ENCODE results near the gene VWA2. TPM values are rescaled to one million over a fixed set of nuclear protein-coding genes. Genes with fewer than 3 reads are reported as not detected.

VWA2 gene
- total RNA-seq, 4 donors from 2014 or later = 0.20 TPM; not detected in 3

DNA sequence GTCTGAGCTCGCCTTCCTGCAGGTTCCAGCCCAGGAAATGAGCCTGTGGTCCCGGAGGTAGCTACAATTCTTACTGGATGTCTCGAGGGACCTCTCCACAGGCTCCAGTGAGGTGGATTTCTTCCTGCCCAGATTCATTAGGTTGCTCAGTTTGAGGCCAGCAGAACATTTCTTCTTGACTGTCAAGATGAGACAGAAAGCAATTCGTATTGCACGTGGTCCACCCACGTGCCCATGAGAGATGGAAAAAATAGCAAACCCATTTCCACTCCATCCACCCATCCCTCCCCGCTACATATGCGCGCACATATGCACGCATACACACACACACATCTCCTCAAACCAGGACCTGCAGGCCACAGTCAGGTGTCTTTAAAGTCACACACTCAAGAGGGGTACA is 68.7 kb downstream of the VWA2 start:
- ATAC-seq = no peak
- H3K27me3 ChIP-seq = no peaks in the 10 kb centered on the region
- no peak for DNase-seq
- no peak overlapping the region for H3K4me3 ChIP-seq
- in situ Hi-C loops (cut with MboI; ENCODE audit: low sequenced_read_pairs in 4 of 4) (loop anchor here in 3 of 4 donors (10.0 to 25.0 kb wide), 7 partner anchors 127 to 830 kb away; partner anchors contain the start of gene FHIP2A (in 1 of the 3)), intact Hi-C loops (cut with DNase I; ENCODE audit: low total_unique reads) (loop anchor here (10.0 kb wide), 1 partner anchor 97 kb away; the partner anchor contains the start of gene AFAP1L2)
- H3K36me3 ChIP-seq = no peaks in the 10 kb centered on the region
- TF ChIP-seq, protein P1, sequence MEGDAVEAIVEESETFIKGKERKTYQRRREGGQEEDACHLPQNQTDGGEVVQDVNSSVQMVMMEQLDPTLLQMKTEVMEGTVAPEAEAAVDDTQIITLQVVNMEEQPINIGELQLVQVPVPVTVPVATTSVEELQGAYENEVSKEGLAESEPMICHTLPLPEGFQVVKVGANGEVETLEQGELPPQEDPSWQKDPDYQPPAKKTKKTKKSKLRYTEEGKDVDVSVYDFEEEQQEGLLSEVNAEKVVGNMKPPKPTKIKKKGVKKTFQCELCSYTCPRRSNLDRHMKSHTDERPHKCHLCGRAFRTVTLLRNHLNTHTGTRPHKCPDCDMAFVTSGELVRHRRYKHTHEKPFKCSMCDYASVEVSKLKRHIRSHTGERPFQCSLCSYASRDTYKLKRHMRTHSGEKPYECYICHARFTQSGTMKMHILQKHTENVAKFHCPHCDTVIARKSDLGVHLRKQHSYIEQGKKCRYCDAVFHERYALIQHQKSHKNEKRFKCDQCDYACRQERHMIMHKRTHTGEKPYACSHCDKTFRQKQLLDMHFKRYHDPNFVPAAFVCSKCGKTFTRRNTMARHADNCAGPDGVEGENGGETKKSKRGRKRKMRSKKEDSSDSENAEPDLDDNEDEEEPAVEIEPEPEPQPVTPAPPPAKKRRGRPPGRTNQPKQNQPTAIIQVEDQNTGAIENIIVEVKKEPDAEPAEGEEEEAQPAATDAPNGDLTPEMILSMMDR (IDR thresholded peaks at IDR 0.05 in 4 of 5, conservative IDR thresholded peaks at IDR 0.05 in 1 of 5) = no peak
- no peak for TF ChIP-seq POLR2A (IDR thresholded peaks at IDR 0.05)
- no peaks in the 10 kb centered on the region for H3K9me3 ChIP-seq
- H3K4me1 ChIP-seq = peaks cover 8 to 13% of the 10 kb centered on the region in 2 donors
- H3K27ac ChIP-seq = no peak overlapping the region

DNA sequence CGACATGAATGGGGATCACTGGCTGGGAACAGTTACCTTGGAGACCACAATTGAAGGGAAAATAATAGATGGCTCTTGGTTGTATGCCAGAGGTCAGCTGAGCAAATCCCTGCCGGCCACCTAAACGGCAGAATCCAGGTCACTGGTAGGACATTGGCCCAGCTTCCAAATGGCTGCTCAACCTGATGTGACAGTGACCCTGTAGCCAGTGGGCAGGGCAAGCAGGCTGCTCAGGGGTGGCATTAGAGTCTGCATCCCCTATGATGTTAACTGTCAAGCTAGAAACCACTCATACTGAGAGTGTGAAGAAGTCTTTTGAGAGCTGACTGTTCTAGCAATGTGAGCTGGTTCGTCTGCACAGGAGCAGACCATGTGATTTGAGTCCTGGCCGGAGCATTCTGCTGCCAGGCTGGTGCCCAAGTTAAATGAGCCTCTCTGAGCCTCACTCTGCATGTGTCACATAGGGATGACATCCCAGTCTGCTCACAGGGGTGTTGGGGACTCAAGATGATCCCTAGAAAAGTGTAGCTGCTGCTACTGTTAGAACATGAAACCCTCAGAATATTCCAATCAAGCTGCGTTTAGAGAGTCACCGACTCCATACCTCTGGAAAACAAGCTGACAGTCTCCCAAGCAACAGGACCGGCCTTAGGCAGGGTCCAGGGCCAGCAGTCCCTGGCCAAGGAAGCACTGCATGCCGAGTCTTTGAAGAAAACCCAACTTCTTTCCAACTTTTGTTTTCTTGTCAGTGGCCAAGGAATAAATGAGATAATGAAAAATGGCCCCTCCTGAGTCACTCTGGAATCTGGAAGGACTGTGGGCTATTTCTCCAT is 69.7 kb downstream of the VWA2 start:
- Histone ChIP-seq H3K4me3 (no peak overlapping the region), H3K36me3 (no peaks in the 10 kb centered on the region), H3K27me3 (no peaks in the 10 kb centered on the region), H3K27ac (no peak overlapping the region), H3K4me1 (peaks cover 8 to 13% of the 10 kb centered on the region in 2 donors), H3K9me3 (no peaks in the 10 kb centered on the region)
- TF ChIP-seq, protein P1 (IDR thresholded peaks at IDR 0.05 in 4 of 5, conservative IDR thresholded peaks at IDR 0.05 in 1 of 5) = no peak
- no peak for TF ChIP-seq POLR2A (IDR thresholded peaks at IDR 0.05)
- in situ Hi-C loops (cut with MboI; ENCODE audit: low sequenced_read_pairs in 4 of 4) = loop anchor here in 3 of 4 donors (10.0 to 25.0 kb wide), 7 partner anchors 126 to 829 kb away; partner anchors contain the start of gene FHIP2A (in 1 of the 3)
- intact Hi-C loops (cut with DNase I; ENCODE audit: low total_unique reads) = loop anchor here (10.0 kb wide), 1 partner anchor 96 kb away; the partner anchor contains the start of gene AFAP1L2
- DNase-seq (no peak), ATAC-seq (no peak)

DNA sequence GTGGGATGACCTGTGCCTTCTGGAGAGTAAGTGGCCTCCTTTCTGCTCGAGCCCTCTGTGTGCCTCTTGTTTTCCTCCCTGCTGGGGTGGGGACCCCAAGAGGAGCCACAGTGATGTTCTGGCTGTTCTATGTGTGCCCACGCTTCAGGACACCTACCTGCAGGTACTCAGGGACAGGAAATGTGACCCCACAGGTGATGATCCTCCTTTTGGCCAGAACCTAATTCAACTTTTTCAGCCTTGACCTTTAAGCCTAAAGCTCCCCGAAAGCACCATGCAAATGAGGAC is 70.3 kb downstream of the VWA2 start:
- TF ChIP-seq, protein P1 (IDR thresholded peaks at IDR 0.05 in 4 of 5, conservative IDR thresholded peaks at IDR 0.05 in 1 of 5) = no peak
- no peak for TF ChIP-seq POLR2A (IDR thresholded peaks at IDR 0.05)
- intact Hi-C loops (cut with DNase I; ENCODE audit: low total_unique reads) = loop anchor here (10.0 kb wide), 1 partner anchor 95 kb away; the partner anchor contains the start of gene AFAP1L2
- DNase-seq (no peak), ATAC-seq (no peak)
- Histone ChIP-seq H3K27me3 (no peaks in the 10 kb centered on the region), H3K36me3 (no peaks in the 10 kb centered on the region), H3K9me3 (no peaks in the 10 kb centered on the region), H3K4me1 (peaks cover 7 to 9% of the 10 kb centered on the region in 2 donors), H3K4me3 (no peak overlapping the region), H3K27ac (no peak overlapping the region)
- in situ Hi-C loops (cut with MboI; ENCODE audit: low sequenced_read_pairs in 4 of 4) = loop anchor here in 3 of 4 donors (10.0 to 25.0 kb wide), 7 partner anchors 125 to 828 kb away; partner anchors contain the start of gene FHIP2A (in 1 of the 3)

DNA sequence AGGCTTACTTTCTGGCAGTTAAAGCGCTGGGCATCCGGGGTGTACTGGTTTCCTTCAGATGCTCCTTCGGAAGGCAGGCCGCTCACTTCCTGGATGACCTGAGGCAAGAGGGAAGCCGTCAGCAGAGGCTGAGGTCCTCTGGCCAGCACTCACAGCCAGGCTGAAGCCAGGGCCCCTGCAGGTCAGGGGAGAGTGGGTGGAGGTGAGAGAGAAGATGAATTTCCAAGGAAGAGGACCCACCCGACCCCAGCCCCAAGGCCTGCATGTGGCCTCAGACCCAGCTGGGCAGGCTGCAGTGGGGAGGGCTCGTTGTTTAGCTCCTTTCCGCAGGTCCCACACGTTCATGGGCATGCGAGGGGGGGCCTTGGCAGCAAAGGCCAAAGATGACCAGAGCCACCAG is 71.3 kb downstream of the VWA2 start:
- in situ Hi-C loops (cut with MboI; ENCODE audit: low sequenced_read_pairs in 4 of 4) = loop anchor here in 2 of 4 donors (25.0 kb wide), 4 partner anchors 252 to 827 kb away; partner anchors contain the start of gene FHIP2A (in 1 of the 2)

More for the DNA sequence above, 71.3 kb downstream of the VWA2 start:
- TF ChIP-seq, protein P1 (IDR thresholded peaks at IDR 0.05 in 4 of 5, conservative IDR thresholded peaks at IDR 0.05 in 1 of 5) = no peak
- no peak for TF ChIP-seq POLR2A (IDR thresholded peaks at IDR 0.05)
- H3K4me1 ChIP-seq = peaks cover 5% of the 10 kb centered on the region in 2 donors
- no peaks in the 10 kb centered on the region for H3K36me3 ChIP-seq
- no peak overlapping the region for H3K4me3 ChIP-seq
- no peak for ATAC-seq
- no peaks in the 10 kb centered on the region for H3K27me3 ChIP-seq
- intact Hi-C loops (cut with DNase I; ENCODE audit: low total_unique reads) = no loop called here
- no peaks in the 10 kb centered on the region for H3K9me3 ChIP-seq
- H3K27ac ChIP-seq = no peak overlapping the region
- DNase-seq = no peak
